ENCODE measurements around the gene SETDB1.

Gene SETDB1

DNA sequence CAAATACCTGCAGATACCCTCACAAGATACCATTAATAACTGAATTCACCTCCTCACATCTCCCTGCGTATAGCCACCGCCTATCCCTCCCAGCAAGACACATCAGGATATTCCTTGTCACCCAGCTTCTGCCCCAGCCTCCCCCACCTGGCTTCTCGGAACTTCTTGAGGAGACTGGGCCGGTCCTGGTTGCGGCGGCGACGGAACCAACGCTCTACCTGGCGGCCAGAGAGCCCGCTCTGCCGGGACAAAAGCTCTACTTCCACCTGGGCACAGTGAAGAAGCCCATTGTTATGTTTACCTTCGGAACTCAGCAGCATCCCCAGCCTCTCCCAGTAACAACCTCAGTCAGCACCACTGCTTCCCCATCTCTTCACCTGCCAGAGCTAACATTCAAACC, 41.8 kb downstream of the SETDB1 start:
- Histone ChIP-seq H3K9ac (ENCODE audit: low read depth, low read length) (no peak overlapping the region), H3K27ac (ENCODE audit: low read depth, low read length) (no peak overlapping the region), H3K4me1 (ENCODE audit: insufficient read depth, low read length) (peaks cover 24% of the 10 kb centered on the region), H3K27me3 (ENCODE audit: insufficient read depth, low read length) (no peaks in the 10 kb centered on the region), H3K4me3 (ENCODE audit: low read length) (no peak overlapping the region), H3K36me3 (ENCODE audit: insufficient read depth, low read length) (peaks cover 69% of the 10 kb centered on the region), H3K9me3 (ENCODE audit: insufficient read depth, low read depth, low read length) (no peaks in the 10 kb centered on the region)
- WGBS: 97% methylated on average over 13 of the region's 13 CpGs

DNA sequence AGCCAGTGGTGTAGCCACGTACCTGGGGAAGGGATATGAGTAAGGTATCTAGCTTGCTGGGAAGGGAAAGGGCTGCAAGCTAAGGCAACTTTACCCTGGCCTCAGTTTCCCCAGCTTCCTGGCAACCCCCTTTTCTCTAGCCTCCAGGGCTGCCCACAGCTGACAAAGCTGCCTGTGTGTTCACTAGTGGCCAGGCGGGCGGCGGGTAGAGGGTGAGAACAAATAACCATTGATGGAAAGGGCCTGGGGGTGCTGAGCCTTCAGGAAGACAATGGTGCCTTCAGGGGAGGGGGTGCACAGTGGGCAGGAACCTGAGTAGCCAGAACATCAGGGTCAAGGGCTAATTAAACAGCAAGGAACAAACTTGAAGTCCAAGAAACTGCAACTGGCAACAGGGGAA, 42.3 kb downstream of the SETDB1 start:
- no peak overlapping the region for H3K27ac ChIP-seq (ENCODE audit: low read depth, low read length)
- no peak overlapping the region for H3K9ac ChIP-seq (ENCODE audit: low read depth, low read length)
- H3K4me1 ChIP-seq (ENCODE audit: insufficient read depth, low read length): peaks cover 29% of the 10 kb centered on the region
- peaks cover 63% of the 10 kb centered on the region for H3K36me3 ChIP-seq (ENCODE audit: insufficient read depth, low read length)
- no peak overlapping the region for H3K4me3 ChIP-seq (ENCODE audit: low read length)
- H3K9me3 ChIP-seq (ENCODE audit: insufficient read depth, low read depth, low read length): no peaks in the 10 kb centered on the region
- no peaks in the 10 kb centered on the region for H3K27me3 ChIP-seq (ENCODE audit: insufficient read depth, low read length)
- 95% methylated on average over 4 of the region's 4 CpGs for WGBS

DNA sequence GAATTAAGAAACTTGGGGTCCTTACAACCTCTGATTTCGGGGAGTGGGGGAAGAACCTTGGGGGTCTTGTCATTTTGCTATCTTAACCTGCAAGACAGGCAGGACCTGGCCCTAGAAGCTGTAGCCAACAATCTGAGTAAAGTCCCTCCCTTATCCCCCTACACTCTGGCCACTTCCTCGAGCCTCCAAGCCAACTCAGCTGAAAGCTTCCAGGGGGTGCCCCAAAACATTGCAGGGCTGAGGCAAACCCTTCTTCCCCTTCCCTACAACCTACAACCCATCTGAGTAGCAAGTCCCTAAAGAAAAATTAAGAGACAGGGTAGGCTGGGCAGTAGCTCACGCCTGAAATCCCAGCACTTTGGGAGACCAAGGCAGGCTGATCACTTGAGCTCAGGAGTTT, 43.5 kb downstream of the SETDB1 start:
- Histone ChIP-seq H3K9ac (ENCODE audit: low read depth, low read length) (no peak overlapping the region), H3K36me3 (ENCODE audit: insufficient read depth, low read length) (peaks cover 52% of the 10 kb centered on the region), H3K27ac (ENCODE audit: low read depth, low read length) (no peak overlapping the region), H3K4me3 (ENCODE audit: low read length) (no peak overlapping the region), H3K9me3 (ENCODE audit: insufficient read depth, low read depth, low read length) (no peaks in the 10 kb centered on the region), H3K27me3 (ENCODE audit: insufficient read depth, low read length) (no peaks in the 10 kb centered on the region), H3K4me1 (ENCODE audit: insufficient read depth, low read length) (peaks cover 29% of the 10 kb centered on the region)
- WGBS: 89% methylated on average over 3 of the region's 3 CpGs

DNA sequence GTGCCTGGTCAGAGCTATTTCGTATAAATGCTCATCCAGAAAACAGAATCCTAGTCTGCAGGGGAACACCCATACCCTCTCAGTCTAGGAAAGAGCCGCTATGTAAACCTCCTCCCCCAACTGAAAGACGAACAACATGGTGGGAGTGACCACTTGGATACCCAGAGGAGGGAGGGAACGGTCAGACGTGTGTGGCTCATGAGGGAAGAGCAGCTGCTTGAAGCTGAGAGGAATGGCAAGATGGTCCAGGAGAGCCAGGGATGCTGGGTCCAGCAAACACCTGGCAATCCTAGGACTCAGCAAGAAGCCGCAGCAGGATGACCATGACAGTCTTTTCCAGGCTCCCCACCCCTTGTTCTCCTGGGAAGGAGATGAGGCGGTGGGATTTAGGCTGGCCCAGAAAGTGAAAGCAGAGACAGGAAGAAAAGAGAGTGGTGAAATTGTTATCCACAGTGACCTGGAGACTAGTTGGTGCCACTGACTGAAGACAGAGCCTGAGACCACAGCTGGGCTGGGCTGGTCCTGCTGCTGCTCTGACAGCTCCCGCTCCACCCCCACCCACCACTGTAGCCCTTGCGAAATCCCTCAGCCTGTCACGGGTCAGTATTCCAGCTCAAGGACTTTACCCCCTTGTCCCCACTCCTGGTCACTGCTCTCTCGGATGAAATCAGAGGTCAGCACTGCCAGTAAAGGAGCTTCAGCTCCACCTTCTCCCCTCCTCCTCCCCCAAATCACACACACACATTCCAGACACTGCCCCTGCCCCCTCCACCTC, 44.8 kb downstream of the SETDB1 start:
- H3K36me3 ChIP-seq (ENCODE audit: insufficient read depth, low read length): peaks cover 38% of the 10 kb centered on the region
- peaks cover 32% of the 10 kb centered on the region for H3K4me1 ChIP-seq (ENCODE audit: insufficient read depth, low read length)
- H3K4me3 ChIP-seq (ENCODE audit: low read length): peak overlapping the region; percentile 75
- H3K9me3 ChIP-seq (ENCODE audit: insufficient read depth, low read depth, low read length): no peaks in the 10 kb centered on the region
- WGBS: 52% methylated on average over 11 of the region's 11 CpGs
- H3K9ac ChIP-seq (ENCODE audit: low read depth, low read length): no peak overlapping the region
- H3K27ac ChIP-seq (ENCODE audit: low read depth, low read length): no peak overlapping the region; the same call in 1 of the 2 replicates
- no peaks in the 10 kb centered on the region for H3K27me3 ChIP-seq (ENCODE audit: insufficient read depth, low read length)

DNA sequence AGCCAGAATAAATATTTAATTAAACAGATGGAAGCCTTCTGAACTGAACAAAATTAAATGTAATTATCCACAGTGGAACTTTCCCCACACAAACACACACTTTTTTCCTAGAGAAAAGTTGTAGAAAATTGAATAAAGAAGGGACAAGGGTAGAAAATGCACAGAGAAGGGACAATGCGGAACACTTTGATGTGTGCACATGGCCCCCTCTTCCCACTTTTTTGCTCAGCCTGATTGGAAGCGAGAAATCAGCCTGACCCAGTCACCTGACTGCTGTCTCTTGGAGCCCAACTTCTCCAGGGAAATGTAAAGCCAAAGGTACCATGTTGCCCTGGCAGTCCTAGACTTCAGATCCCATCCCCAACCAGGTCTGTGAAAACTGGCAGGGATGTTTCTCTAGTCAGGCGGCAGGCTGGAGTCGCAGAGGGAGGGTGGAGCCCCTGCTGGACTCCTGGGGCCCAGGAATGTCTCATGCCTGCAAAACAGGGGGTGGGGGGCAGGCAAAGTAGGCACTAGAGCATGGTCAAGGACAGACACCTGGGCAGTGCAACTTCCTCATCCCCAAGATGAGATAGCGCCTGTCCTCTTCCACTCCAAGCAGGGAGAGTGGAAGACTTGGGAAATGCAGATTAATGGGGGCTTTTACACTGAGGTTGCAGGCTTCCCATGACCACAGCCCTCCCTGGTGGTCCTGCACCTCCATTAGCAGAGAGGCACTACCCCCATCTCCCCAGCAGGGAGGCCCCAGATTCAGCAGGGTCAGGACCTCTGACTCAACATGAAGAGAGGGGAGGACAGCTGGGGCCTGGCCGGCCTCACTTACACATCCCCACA, 45.6 kb downstream of the SETDB1 start:
- Histone ChIP-seq H3K4me3 (ENCODE audit: low read length) (peak overlapping the region; percentile 75), H3K4me1 (ENCODE audit: insufficient read depth, low read length) (peaks cover 40% of the 10 kb centered on the region), H3K27ac (ENCODE audit: low read depth, low read length) (peak overlapping the region; percentile 77; the same call in 1 of the 2 replicates), H3K9me3 (ENCODE audit: insufficient read depth, low read depth, low read length) (no peaks in the 10 kb centered on the region), H3K9ac (ENCODE audit: low read depth, low read length) (peak overlapping the region; percentile 35), H3K36me3 (ENCODE audit: insufficient read depth, low read length) (peaks cover 30% of the 10 kb centered on the region), H3K27me3 (ENCODE audit: insufficient read depth, low read length) (no peaks in the 10 kb centered on the region)
- 26% methylated on average over 6 of the region's 6 CpGs for WGBS

DNA sequence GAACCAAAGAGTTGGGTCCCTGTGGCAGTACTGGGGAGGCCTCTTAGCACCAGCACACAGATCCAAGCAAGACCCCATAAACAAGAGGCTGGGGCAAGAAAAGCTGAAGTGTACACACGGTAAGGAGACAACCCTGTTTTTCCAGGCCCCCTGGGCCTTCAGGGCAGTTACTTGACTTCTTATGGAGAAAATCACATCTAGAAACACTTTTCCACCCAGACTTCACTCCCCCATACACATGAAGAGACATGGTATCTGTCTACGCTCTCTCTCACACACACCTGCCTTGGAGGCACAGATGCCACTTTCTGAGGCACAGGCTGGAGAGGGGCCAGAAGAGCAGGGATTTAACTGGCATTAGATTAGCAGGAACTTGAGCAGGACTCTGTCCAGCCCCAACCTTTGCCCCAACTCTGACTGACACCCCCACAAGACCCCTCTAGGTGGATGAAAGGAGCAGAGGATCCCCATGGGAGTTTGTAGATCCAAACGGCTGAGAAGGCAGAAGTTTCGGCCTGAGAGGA, 46.3 kb downstream of the SETDB1 start:
- H3K9me3 ChIP-seq (ENCODE audit: insufficient read depth, low read depth, low read length): no peaks in the 10 kb centered on the region
- peaks cover 23% of the 10 kb centered on the region for H3K36me3 ChIP-seq (ENCODE audit: insufficient read depth, low read length)
- no peaks in the 10 kb centered on the region for H3K27me3 ChIP-seq (ENCODE audit: insufficient read depth, low read length)
- H3K27ac ChIP-seq (ENCODE audit: low read depth, low read length): peak overlapping the region; percentile 77; the same call in 1 of the 2 replicates
- peak overlapping the region; percentile 75 for H3K4me3 ChIP-seq (ENCODE audit: low read length)
- 52% methylated on average over 4 of the region's 4 CpGs for WGBS
- H3K9ac ChIP-seq (ENCODE audit: low read depth, low read length): peak overlapping the region; percentile 35
- peaks cover 46% of the 10 kb centered on the region for H3K4me1 ChIP-seq (ENCODE audit: insufficient read depth, low read length)

DNA sequence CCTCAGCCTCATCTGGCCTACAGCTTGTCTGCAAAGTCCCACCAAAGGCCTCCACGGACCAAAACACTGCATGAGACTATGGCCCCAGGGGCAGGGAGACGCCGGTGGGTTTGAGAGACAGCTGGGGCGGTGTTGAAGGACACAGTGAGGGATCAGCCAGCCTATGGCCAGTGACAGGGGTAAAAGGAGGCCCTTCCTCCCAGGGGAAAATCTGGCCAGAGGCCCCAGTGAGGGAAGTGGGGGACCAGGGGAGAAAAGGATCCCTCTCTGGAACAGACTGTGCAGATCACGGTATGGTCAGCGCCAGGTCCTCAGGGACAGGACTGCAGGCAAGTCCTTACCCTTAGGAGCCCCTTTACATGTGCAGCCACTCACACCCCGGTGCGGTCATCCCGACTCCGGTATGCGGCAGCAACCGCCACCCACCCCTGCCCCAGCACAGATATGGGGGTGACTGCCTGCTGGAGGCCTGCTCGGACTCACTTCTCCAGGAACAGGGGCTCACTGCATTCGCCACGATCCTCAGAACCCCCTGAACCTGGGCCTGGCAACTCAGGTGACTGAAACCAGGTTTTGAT, 47.2 kb downstream of the SETDB1 start:
- Histone ChIP-seq H3K27me3 (ENCODE audit: insufficient read depth, low read length) (no peaks in the 10 kb centered on the region), H3K9ac (ENCODE audit: low read depth, low read length) (peak overlapping the region; percentile 87), H3K4me3 (ENCODE audit: low read length) (peak overlapping the region; percentile 75), H3K9me3 (ENCODE audit: insufficient read depth, low read depth, low read length) (no peaks in the 10 kb centered on the region), H3K36me3 (ENCODE audit: insufficient read depth, low read length) (peaks cover 15% of the 10 kb centered on the region), H3K27ac (ENCODE audit: low read depth, low read length) (peak overlapping the region; percentile 47; the same call in 1 of the 2 replicates), H3K4me1 (ENCODE audit: insufficient read depth, low read length) (peaks cover 49% of the 10 kb centered on the region)
- WGBS: 25% methylated on average over 15 of the region's 15 CpGs

DNA sequence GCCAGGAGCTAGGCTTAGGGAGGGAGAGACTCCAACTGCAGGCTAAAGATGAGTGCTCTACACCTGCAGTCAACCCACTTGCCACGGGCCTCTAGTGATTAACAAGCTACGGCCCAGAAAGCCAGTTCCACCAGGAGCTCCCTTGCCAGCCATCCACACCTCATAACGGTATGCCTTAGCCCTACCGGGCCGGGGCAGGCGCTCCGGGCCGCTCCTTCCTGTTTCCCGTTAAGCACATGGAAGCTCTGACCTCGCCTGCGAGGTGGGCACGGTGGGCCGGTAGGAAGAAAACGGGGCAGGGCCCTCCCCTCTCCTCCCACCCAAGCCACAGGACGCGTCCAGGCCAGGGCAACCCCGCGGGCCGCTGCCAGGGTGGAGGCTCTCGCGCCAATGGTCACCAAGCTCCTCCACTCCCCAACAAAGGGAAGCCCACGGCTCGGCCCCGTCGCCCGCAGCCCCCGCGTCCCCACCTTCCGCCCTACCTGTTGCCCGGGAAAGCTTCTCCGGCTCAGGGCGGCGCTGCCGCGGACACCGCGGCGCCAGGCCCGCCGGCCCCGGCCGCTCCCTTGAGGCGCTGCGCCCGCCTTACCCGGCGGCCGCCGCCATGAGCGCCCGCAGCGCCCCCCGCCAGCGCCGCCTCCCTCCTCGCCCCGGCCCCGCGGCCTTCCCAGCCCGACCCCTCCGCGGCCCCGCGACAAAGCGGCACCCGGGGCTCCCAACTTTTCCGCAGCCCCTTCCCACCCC, 47.8 kb downstream of the SETDB1 start:
- Histone ChIP-seq H3K4me3 (ENCODE audit: low read length) (peak overlapping the region; percentile 75), H3K27me3 (ENCODE audit: insufficient read depth, low read length) (no peaks in the 10 kb centered on the region), H3K4me1 (ENCODE audit: insufficient read depth, low read length) (peaks cover 50% of the 10 kb centered on the region), H3K9me3 (ENCODE audit: insufficient read depth, low read depth, low read length) (no peaks in the 10 kb centered on the region), H3K36me3 (ENCODE audit: insufficient read depth, low read length) (peaks cover 8% of the 10 kb centered on the region; the same call in 1 of the 2 replicates), H3K27ac (ENCODE audit: low read depth, low read length) (peak overlapping the region; percentile 61; the same call in 1 of the 2 replicates), H3K9ac (ENCODE audit: low read depth, low read length) (peak overlapping the region; percentile 87)
- WGBS: under 1% methylated on average over 67 of the region's 67 CpGs

DNA sequence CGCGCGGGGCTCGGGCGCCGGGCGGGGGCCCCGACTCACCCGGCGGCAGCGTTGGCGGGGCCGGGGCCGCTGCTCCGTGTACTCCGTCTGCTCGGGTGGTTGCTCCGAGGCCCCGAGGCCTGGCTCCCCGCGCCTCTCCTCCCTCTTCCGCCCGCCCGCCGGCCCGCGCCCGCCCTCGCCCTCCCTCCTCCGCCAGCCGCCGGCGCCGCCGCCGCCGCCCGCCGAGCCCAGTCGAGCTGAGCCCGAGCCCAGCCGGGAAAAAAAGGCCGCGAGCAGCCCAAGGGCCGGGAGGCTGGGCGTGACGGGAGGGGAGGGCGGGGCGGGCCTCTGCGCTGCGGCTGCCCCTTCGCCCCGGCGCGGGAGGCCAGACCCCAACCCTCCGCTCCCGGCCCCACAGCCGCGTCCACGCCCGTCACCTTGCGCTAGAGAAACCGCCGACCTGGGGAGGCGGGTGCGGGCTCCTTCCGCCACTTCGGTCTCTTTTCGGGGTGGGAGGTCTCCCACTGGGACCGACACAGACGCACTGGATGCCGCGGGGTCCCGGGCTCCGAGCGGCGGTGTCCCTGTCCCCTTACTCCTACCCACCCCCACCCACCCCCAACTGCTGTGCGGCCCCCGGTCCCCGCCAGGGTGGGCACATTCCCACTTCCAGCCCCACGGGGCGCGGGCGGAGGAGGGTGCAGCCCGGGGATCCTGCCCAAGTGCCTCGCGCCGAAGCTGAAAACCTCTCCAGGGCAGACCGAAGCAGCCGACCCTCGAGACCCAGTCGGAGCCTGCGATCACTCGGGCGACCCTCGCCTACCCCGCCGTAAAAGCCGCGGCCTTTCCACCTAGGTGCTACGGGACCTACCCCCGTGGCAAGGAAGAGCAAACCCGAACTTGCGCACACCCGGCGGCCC, 48.7 kb downstream of the SETDB1 start, which contains the start of gene CERS2:
TSS of gene CERS2 (minus strand) at position 256 of the 899 bp plus-strand sequence. CDS start 5,745 bp downstream, outside the sequence.
- peak within 1 kb of the TSS; percentile 75 for H3K4me3 ChIP-seq (ENCODE audit: low read length)
- no peaks in the 10 kb centered on the region for H3K9me3 ChIP-seq (ENCODE audit: insufficient read depth, low read depth, low read length)
- peaks cover 57% of the 10 kb centered on the region for H3K4me1 ChIP-seq (ENCODE audit: insufficient read depth, low read length)
- no peaks in the 10 kb centered on the region for H3K27me3 ChIP-seq (ENCODE audit: insufficient read depth, low read length)
- H3K27ac ChIP-seq (ENCODE audit: low read depth, low read length): peak within 1 kb of the TSS; percentile 61; the same call in 1 of the 2 replicates
- 0 out of 2 replicates have a peak, but pooled peaks cover 4% of the 10 kb centered on the region for H3K36me3 ChIP-seq (ENCODE audit: insufficient read depth, low read length)
- peak within 1 kb of the TSS; percentile 87 for H3K9ac ChIP-seq (ENCODE audit: low read depth, low read length)
- WGBS: 2% methylated on average over 104 of the region's 106 CpGs
